Stimulated activated CD8-positive, alpha-beta memory T cell treated with anti-CD3 and anti-CD28 coated beads, Interleukin-2, amount 100 ng/mL, for 48 hours (primary cell): ENCODE data around the gene ARL4D.
"Not testable (repeated sequence)": the region's sequence is repeated elsewhere in the genome, so short reads cannot be mapped to it uniquely, and the experiment has no call there.

Experiments used
- DNase-seq, 2 donors: peaks; one replicate each; pipeline ENCODE4 v3.0.0-alpha.2; 2020; ENCODE audit warnings: low read depth in 2 of 2

ARL4D gene, protein sequence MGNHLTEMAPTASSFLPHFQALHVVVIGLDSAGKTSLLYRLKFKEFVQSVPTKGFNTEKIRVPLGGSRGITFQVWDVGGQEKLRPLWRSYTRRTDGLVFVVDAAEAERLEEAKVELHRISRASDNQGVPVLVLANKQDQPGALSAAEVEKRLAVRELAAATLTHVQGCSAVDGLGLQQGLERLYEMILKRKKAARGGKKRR

GRCh38 chr17:43398724-43399595 lies at the start of gene ARL4D:
TSS of gene ARL4D (plus strand) at chr17:43398993. CDS start at chr17:43399733, 740 bp downstream.
- peak; percentile 72 to 77 for DNase-seq

GRCh38 chr17:43349142-43349541 lies 49.7 kb upstream of the ARL4D start:
- no peak for DNase-seq

GRCh38 chr17:43350888-43351361 lies 47.9 kb upstream of the ARL4D start:
- DNase-seq = no peak

DNA sequence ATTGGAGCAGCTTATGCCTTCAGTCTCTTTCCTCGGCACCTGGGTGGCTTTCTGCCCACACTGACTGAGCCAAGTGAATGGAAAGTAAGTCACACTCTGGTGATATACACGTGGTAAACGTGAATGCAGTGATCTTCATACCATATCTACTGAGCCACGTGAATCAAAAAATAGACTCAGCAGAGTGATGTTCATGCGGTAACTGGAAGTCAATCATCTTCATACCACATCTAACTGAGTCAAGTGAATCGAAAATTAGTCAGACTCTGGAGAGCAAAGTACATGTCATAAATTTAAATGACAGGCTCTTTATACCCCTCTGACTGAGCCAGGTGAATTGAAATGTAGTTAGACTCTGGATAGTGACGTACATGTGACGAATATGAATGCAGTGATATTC lies 47.1 kb upstream of the ARL4D start:
- no peak for DNase-seq

DNA sequence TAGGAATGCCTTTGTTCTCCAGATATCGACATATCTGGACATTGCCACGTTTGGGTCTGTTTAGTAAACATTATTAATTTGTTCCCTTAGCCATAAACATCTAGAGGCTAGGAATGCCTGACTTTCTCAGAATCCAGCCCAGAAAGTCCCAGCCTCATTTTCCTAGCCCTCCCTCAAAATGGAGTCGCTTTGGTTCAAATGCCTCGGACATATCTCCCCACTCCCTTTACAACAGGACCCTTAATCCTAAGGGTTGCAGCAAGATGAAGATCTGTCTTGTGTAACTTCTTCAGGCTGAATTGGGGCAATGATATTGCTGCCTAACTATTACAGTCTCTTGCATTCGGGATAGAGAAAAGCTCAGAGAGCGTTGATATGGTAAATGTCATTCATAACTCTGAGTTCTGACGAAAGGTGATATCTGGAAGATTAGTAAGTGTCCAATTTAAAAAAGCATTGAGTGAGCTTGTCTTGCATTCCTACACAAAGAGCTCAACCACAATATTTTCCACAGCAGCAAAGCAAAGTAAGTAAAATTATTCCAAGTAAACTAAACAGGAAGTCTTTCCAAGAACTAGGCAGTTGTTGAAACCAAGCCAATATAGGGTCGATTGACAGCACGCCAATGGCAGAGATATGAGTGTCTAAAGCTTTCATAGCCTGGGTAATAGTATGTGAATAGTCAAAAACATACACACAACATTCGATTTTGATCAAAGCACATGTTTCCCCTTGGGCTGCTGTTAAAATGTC lies 46.0 kb upstream of the ARL4D start:
- no peak for DNase-seq

GRCh38 chr17:43353393-43353792 lies 45.4 kb upstream of the ARL4D start:
- no peak for DNase-seq

GRCh38 chr17:43354371-43354770 lies 44.4 kb upstream of the ARL4D start:
- no peak for DNase-seq

GRCh38 chr17:43356450-43356849 lies 42.3 kb upstream of the ARL4D start:
- DNase-seq = no peak

DNA sequence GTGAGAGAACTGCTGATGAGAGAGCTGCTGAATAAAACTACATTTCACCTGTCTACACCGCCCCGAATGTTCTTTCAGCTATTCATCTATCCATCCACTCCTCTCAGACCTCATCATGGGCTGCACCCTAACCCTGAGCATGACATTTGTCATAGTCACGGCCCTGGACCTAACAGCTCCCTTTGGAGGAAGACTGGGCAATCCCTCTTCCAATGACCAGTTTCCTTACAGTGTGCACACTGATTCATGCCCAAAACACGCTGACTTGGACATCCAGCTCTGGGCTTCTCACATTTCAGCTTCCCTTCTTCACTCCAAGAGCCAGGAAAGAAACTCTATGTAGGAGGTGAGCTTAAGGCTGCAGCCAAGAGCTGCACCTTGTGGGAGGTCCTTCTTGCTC lies 41.8 kb upstream of the ARL4D start:
- no peak for DNase-seq

GRCh38 chr17:43359469-43360110 lies 39.2 kb upstream of the ARL4D start:
- DNase-seq = no peak

DNA sequence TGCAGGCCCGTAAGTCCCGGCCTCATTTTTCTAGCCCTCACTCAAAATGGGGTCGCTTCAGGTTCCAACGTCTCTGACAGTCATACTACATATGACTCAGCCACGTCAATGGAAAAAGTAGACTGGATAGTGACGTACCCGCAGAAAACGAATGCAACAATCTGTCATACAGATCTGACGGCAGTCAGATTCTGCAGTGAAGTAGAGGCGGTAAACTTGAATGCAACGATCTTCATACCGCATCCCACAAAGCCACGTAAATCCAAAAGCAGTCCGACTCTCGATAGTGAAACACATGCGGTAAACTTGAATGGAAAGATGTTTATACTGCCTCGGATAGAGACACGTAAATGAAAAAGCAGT lies 38.4 kb upstream of the ARL4D start:
- DNase-seq = peak in 1 of 2 donors; percentile 56

GRCh38 chr17:43360739-43361505 lies 37.9 kb upstream of the ARL4D start:
- peak; percentile 78 to 80 for DNase-seq

DNA sequence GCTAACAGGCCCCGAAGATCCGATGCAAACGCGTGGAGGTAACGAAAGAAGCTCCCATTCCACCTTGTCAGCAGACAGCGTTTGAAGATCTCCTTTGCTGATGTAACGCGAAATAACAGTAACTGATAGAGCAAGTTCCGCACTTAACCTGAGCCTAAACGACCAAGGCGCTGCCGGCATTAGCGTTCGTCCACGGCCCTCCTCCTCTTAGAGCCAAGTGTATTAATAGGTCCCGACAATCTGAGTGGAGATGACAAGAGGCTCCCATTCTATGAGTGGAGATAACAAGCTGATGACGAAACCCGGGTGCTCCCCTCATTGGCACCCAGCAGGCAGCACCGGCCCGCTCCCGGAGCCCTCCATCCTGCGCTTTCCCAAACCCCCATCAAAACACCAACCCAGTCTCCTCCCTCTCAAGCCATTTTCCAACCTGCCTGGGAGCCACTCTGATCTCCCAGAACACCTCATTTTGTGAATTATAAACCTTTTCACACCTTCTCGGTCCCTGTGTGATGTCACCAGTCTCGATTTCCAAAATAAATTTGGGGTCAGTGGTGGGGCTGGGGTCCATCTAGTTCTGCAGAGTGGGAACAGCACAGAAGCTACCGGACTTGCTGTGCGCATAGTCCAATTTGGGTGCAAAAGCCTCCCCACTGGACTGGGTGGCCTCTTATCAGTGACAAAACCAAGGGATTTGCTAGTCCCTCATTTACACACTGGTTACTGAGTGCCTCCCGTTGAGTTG lies 35.4 kb upstream of the ARL4D start:
- DNase-seq = no peak

DNA sequence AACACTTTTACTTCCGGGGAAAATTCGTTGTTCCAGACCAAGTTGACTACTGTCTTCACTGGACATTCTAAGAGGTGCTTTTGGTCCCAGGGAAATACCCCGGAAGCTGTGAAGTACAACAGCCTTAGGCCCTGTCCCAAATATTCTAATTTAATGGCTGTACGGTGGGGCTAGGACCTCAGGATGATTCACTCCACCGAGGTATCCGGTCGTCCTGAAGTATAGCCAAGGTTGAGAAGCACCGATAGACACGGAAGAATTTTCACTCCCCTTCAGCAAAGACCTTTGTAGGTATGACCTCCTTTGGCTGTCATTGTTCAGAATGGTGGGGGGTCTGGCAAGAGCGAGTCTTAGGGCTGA lies 34.9 kb upstream of the ARL4D start:
- no peak for DNase-seq

DNA sequence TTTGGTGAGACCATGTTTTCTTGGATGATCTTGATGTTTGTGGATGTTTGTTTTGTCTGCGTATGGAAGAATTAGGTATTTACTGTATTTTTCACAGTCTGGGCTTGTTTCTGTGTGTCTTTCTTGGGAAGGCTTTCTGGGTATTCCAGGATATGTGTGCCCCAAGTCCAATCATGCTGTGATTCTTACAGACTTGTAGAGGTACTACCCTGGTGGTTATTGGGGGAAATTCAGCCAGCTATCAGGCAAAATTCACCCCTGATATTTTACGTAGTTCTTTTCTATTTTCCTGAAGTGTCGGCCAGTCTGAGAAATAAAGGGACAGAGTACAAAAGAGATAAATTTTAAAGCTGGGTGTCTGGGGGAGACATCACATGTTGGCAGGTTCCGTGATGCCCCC lies 33.4 kb upstream of the ARL4D start:
- no peak for DNase-seq

DNA sequence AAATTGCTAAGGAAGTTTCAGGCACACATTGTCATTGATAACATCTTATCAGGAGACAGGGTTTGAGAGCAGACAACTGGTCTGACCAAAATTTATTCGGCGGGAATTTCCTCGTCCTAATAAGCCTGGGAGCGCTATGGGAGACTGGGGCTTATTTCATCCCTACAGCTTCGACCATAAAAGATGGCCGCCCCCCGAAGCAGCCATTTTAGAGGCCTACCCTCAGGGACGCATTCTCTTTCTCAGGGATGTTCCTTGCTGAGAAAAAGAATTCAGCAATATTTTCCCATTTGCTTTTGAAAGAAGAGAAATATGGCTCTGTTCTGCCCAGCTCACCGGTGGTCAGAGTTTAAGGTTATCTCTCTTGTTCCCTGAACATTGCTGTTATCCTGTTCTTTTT lies 32.9 kb upstream of the ARL4D start:
- not testable (repeated sequence) for DNase-seq

DNA sequence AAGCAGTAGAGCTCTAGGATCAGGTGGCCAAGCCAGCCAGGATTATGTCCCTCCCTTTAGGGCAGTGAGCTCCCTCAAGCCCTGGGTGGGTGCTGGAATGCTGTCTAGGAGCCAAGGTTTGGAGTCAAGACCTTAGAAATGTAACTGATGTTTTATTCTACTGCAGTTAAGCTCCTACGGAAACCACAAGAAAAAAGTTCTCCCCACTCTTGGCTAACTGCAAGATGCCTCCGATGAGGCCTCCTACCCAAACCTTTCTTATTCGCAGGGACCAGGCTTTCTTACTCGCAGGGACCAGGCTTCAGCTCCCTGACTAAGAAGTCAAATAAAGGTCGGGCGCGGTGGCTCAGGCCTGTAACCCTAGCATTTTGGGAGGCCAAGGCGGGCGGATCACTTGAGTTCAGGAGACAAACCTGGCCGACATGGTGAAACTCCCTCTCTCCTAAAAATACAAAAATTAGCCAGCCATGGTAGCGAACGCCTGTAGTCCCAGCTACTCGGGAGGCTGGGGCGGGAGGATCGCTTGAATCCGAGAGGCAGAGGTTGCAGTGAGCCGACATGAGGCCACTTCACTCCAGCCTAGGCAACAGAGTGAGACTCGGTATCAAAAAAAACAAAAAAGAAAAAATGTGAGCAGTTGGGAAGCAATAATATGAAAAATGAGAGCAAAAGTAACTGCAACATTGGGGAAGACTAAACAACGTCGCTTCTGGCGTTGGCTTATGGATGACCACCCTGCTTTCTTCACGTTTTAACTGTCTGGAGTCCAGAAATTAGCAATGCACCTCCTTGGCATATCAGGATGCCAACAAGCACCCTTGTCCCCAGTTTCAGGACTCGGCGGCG lies 31.7 kb upstream of the ARL4D start:
- DNase-seq = no peak

DNA sequence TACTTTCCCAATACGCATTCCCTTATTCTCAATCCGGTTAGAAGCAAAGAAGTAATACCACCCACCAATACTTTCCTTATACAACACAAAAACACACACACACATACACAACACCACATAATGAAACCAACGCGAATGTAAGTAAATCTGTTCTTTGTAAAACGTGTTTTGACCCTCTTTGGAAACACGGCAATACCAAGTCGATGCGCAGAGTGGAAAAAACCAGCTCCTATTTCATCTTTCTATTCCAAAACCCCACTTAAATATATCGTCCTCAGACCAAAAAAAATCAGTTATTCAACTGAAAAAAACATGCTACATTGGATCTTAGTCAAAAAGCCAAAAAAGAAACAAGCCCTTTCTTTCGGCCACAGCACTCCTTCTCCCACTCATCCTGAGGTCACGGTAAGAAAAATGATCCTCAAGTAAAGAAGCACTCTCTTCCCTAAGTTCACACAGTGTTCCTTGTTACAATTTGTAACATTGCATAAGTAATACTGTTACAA lies 31.0 kb upstream of the ARL4D start:
- DNase-seq = no peak

DNA sequence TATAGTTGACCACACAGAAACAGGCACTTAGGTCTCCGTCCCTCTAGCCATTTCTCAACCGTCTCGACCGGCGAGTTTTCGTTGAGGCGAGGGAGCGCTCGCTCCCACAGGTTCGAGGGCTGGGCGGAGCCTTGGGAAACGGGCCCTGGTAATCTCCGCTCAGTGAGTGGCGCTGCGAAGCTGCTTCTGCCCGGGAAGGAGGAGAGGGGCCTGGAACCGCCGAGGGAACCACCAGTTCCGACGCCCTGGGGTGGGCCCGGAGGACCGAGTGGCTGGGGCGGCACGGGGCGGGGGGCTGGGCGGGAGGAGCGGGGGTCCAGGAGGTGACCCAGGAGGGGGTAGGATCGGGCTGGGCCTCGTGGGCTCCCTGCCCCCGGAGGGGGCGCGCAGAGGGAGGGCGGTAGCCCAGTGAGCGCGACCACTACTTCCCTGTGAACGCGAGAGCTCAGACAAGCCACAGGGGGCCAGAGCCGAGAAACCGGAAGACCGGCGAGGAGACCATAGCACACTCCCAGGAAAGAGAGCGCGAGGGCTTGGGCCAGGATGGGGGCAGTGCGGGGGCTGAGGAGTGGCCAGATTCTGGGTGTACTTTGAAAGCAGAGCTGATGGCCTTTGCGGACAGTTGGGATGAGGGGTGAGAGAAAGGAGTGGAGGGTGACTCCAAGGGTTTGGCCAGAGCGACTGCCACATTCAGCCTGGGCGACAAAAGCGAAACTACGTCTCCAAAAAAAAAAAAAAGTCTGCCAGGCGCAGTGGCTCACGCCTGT lies 29.9 kb upstream of the ARL4D start:
- peak; percentile 48 to 51 for DNase-seq
